Right lobe of liver (tissue), 4 donors: Measurements from ENCODE around the gene PPFIBP1.

Source experiments
- POLR2A ChIP-seq: fragments of 450-650 bp; IDR thresholded peaks from one replicate; pipeline ENCODE4 v1.6.1; 2017; ENCODE audit warnings: antibody characterized with exemption, mild to moderate bottlenecking
- TF ChIP-seq, protein P1 (sequence below), 4 donors: fragments of 200-600 bp in 3 of 4; fragments of 450-650 bp in 1 of 4; IDR thresholded peaks; one replicate each; pipeline versions ENCODE4 v1.5.1 to v1.8.0; 2016 to 2022; ENCODE audit warnings: antibody characterized with exemption in 4 of 4, mild to moderate bottlenecking in 2 of 4
- donor health status: DM: no; HTN: no; CAD: no.
- donor health status: DM: no; HTN: no; CAD: no.
- donor health status: DM: no; HTN: yes; CAD: no.

DNA sequence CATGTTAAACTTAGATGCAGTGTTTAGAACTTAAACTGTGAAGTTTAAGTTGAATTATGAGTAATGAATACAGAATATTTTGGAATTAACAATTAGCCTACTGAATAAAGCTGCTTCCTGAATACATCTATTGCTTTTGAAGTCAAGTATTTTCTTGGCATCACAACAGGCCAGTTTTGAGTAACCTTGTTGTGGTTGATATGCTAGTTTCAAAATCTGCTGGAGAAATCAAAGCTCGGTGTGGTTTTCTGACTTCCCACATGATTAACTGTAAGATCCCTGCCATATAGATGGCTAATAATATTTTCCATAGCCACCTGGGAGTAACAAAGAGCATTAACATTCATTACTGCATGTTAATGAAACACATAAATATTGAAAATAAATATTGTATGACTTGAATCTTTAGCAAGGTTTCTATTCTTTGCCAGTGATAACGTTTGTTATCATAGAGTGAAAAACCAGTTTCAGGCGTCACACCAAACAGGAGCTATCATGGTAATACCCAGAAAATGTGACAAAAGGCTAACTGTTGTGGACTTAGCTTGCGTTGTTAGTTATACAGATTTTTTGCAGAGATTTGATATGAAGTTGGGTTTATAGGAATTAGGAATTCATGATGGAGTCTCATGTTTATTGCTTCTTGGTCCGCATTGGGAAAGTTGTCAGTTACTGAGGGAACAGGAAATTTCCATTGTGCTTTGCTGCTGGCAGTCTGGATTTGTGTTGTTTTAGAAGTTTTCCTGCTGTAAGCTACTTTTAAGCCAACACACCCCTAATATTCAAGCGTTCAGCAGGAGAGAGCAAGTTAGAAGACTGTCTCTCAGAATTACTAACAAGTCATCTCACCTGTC, 32.1 kb downstream of the PPFIBP1 start:
- TF ChIP-seq, protein P1, sequence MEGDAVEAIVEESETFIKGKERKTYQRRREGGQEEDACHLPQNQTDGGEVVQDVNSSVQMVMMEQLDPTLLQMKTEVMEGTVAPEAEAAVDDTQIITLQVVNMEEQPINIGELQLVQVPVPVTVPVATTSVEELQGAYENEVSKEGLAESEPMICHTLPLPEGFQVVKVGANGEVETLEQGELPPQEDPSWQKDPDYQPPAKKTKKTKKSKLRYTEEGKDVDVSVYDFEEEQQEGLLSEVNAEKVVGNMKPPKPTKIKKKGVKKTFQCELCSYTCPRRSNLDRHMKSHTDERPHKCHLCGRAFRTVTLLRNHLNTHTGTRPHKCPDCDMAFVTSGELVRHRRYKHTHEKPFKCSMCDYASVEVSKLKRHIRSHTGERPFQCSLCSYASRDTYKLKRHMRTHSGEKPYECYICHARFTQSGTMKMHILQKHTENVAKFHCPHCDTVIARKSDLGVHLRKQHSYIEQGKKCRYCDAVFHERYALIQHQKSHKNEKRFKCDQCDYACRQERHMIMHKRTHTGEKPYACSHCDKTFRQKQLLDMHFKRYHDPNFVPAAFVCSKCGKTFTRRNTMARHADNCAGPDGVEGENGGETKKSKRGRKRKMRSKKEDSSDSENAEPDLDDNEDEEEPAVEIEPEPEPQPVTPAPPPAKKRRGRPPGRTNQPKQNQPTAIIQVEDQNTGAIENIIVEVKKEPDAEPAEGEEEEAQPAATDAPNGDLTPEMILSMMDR (IDR thresholded peaks at IDR 0.05): no peak
- TF ChIP-seq POLR2A: no peak
